H9 (cell line): ENCODE measurements around the gene BAG3. TPM values are rescaled to one million over a fixed set of nuclear protein-coding genes. Genes with fewer than 3 reads are reported as not detected.

Experiments
- DNase-seq: peaks from one replicate; pipeline ENCODE4 v3.0.0-alpha.2; 2017
- H2AFZ ChIP-seq: one replicate; pipeline ENCODE4 v1.6.1; 2013; ENCODE audit warnings: mild to moderate bottlenecking, low read length, control low read depth, moderate library complexity
- H2AK5ac ChIP-seq: 2 replicates; pipeline ENCODE4 v1.6.1; 2013; ENCODE audit warnings: low read length, control low read depth, mixed read lengths; ENCODE audit not compliant: insufficient read length
- H2BK120ac ChIP-seq: one replicate; pipeline ENCODE4 v1.6.1; 2013; ENCODE audit warnings: low read depth, mild to moderate bottlenecking, low read length, control low read depth, inconsistent platforms; ENCODE audit not compliant: poor library complexity, severe bottlenecking
- H2BK12ac ChIP-seq: 2 replicates; pipeline ENCODE4 v1.6.1; 2013; ENCODE audit warnings: low read length, control low read depth, mixed read lengths, low read depth; ENCODE audit not compliant: insufficient read length
- H2BK15ac ChIP-seq: 2 replicates; pipeline ENCODE4 v1.6.1; 2013; ENCODE audit warnings: low read depth, low read length, control low read depth
- H2BK20ac ChIP-seq: one replicate; pipeline ENCODE4 v1.6.1; 2013; ENCODE audit warnings: low read depth, mild to moderate bottlenecking, low read length, control low read depth, inconsistent platforms; ENCODE audit not compliant: poor library complexity, severe bottlenecking
- H2BK5ac ChIP-seq: 2 replicates; pipeline ENCODE4 v1.6.1; 2013; ENCODE audit warnings: low read length, control low read depth, mixed read lengths; ENCODE audit not compliant: insufficient read length
- H3K14ac ChIP-seq: 2 replicates; pipeline ENCODE4 v1.6.1; 2013; ENCODE audit warnings: low read length, control low read depth; ENCODE audit not compliant: insufficient read depth
- H3K18ac ChIP-seq: 2 replicates; pipeline ENCODE4 v1.6.1; 2013; ENCODE audit warnings: low read depth, mild to moderate bottlenecking, mixed read lengths, low read length, control low read depth; ENCODE audit not compliant: insufficient read length
- H3K23ac ChIP-seq: 2 replicates; pipeline ENCODE4 v1.6.1; 2013; ENCODE audit warnings: low read length, control low read depth, mixed read lengths, low read depth; ENCODE audit not compliant: insufficient read length
- H3K23me2 ChIP-seq: 2 replicates; pipeline ENCODE4 v1.6.1; 2013; ENCODE audit warnings: low read depth, mild to moderate bottlenecking, mixed read lengths, low read length, control low read depth; ENCODE audit not compliant: insufficient read length, poor library complexity, severe bottlenecking
- H3K27ac ChIP-seq: 2 replicates; pipeline ENCODE4 v1.5.1; 2013; ENCODE audit warnings: low read length, control low read depth, mixed read lengths, low read depth; ENCODE audit not compliant: insufficient read length
- H3K27me3 ChIP-seq: 2 replicates; pipeline ENCODE4 v1.6.1; 2013; ENCODE audit warnings: low read length, control low read depth, inconsistent platforms; ENCODE audit not compliant: insufficient read depth
- H3K4ac ChIP-seq: 2 replicates; pipeline ENCODE4 v1.6.1; 2013; ENCODE audit warnings: low read depth, mild to moderate bottlenecking, control low read depth, inconsistent platforms, low read length, moderate library complexity
- H3K4me1 ChIP-seq: 2 replicates; pipeline ENCODE4 v1.6.1; 2013; ENCODE audit warnings: low read length, control low read depth, inconsistent platforms; ENCODE audit not compliant: insufficient read depth
- H3K4me2 ChIP-seq: 2 replicates; pipeline ENCODE4 v1.6.1; 2013; ENCODE audit warnings: low read length, control low read depth, mixed read lengths; ENCODE audit not compliant: insufficient read length, insufficient read depth
- H3K56ac ChIP-seq: 2 replicates; pipeline ENCODE4 v1.6.1; 2013; ENCODE audit warnings: low read depth, mild to moderate bottlenecking, mixed read lengths, low read length, control low read depth; ENCODE audit not compliant: insufficient read length
- H3K79me1 ChIP-seq: 2 replicates; pipeline ENCODE4 v1.6.1; 2013; ENCODE audit warnings: low read depth, mild to moderate bottlenecking, moderate library complexity, low read length, control low read depth, inconsistent platforms; ENCODE audit not compliant: insufficient read depth, poor library complexity, severe bottlenecking
- H3K79me2 ChIP-seq: 2 replicates; pipeline ENCODE4 v1.6.1; 2013; ENCODE audit warnings: low read length, control low read depth, inconsistent platforms; ENCODE audit not compliant: insufficient read depth
- H3K9ac ChIP-seq: 2 replicates; pipeline ENCODE4 v1.6.1; 2013; ENCODE audit warnings: low read length, control low read depth, mixed read lengths; ENCODE audit not compliant: insufficient read length; ENCODE audit errors: extremely low read depth
- H3K9me3 ChIP-seq: one replicate; pipeline ENCODE4 v1.6.1; 2013; ENCODE audit warnings: low read depth, low read length, inconsistent platforms; ENCODE audit not compliant: control insufficient read depth
- H3T11ph ChIP-seq: one replicate; pipeline ENCODE4 v1.6.1; 2013; ENCODE audit warnings: mild to moderate bottlenecking, low read length, control low read depth, inconsistent platforms
- H4K20me1 ChIP-seq: one replicate; pipeline ENCODE4 v1.6.1; 2013; ENCODE audit not compliant: control insufficient read depth, insufficient read length, insufficient read depth
- H4K5ac ChIP-seq: 2 replicates; pipeline ENCODE4 v1.6.1; 2013; ENCODE audit warnings: low read depth, mild to moderate bottlenecking, mixed read lengths, low read length, control low read depth; ENCODE audit not compliant: insufficient read length
- H4K8ac ChIP-seq: replicated peaks from 2 replicates; pipeline ENCODE4 v1.6.1; 2013; ENCODE audit warnings: low read length, control low read depth, mixed read lengths, low read depth; ENCODE audit not compliant: insufficient read length
- H4K91ac ChIP-seq: 2 replicates; pipeline ENCODE4 v1.6.1; 2013; ENCODE audit warnings: low read depth, mild to moderate bottlenecking, moderate library complexity, mixed read lengths, low read length, control low read depth; ENCODE audit not compliant: insufficient read length
- H3K27ac Mint-ChIP-seq, 3 experiments: 2 replicates in 2 of 3; 3 replicates in 1 of 3; pipeline ENCODE4 v1.8.0; 2020 to 2021; ENCODE audit warnings: mixed read lengths in 3 of 3, mild to moderate bottlenecking in 1 of 3, moderate library complexity in 1 of 3
- H3K27me3 Mint-ChIP-seq: 2 replicates; pipeline ENCODE4 v1.8.0; 2021; ENCODE audit warnings: low read depth, mild to moderate bottlenecking, moderate library complexity, mixed read lengths
- H3K36me3 Mint-ChIP-seq, 3 experiments: 2 replicates in 2 of 3; 3 replicates in 1 of 3; pipeline ENCODE4 v1.8.0; 2020 to 2021; ENCODE audit warnings: low read depth in 3 of 3, mixed read lengths in 3 of 3; ENCODE audit not compliant: insufficient read depth in 1 of 3
- H3K4me1 Mint-ChIP-seq, 2 experiments: 2 replicates each; pipeline ENCODE4 v1.8.0; 2020; ENCODE audit warnings: mixed read lengths in 2 of 2
- H3K4me3 Mint-ChIP-seq, 2 experiments: 2 replicates in 1 of 2; 3 replicates in 1 of 2; pipeline ENCODE4 v1.8.0; 2020 to 2021; ENCODE audit warnings: mild to moderate bottlenecking in 2 of 2, mixed read lengths in 2 of 2, moderate library complexity in 1 of 2
- H3K9me3 Mint-ChIP-seq, 2 experiments: 2 replicates in 1 of 2; 3 replicates in 1 of 2; pipeline ENCODE4 v1.8.0; 2020; ENCODE audit warnings: mild to moderate bottlenecking in 2 of 2, mixed read lengths in 2 of 2, moderate library complexity in 1 of 2
- CTCF ChIP-seq: fragments of 200-600 bp; sonication (generic); conservative IDR thresholded peaks from 3 replicates; pipeline ENCODE4 v1.8.0; 2021; ENCODE audit warnings: antibody characterized with exemption, mild to moderate bottlenecking
- WGBS: extraction: QIAGEN DNeasy Blood & Tissue Kit; methylation state at CpG from one replicate; pipeline ENCODE4 v1.1.7; 2013; ENCODE audit warnings: missing lambda C conversion rate, low lambda C conversion rate, mixed read lengths; ENCODE audit not compliant: insufficient read length; ENCODE audit errors: extremely low coverage; 5-methylcytosine and 5-hydroxymethylcytosine counted together
- total RNA-seq: library from RNA; stranded (reverse); gene quantifications from 2 replicates; pipeline ENCODE4 v1.2.1, GENCODE V29; 2021

BAG3 gene
- total RNA-seq, 1 experiment from 2014 or later, result 11.4 TPM

- no peaks in the 10 kb centered on the region for H3K79me2 ChIP-seq
- no peak overlapping the region for H2AK5ac ChIP-seq
- H4K20me1 ChIP-seq, result no peaks in the 10 kb centered on the region
- no peaks in the 10 kb centered on the region for H3K9me3 ChIP-seq
- no CpG with 5 or more reads among the region's 5 CpGs for WGBS
- H3K56ac ChIP-seq, result no peak overlapping the region
- H4K5ac ChIP-seq, result no peak overlapping the region
- no peaks in the 10 kb centered on the region for H3K79me1 ChIP-seq
- H3K4me1 ChIP-seq, result no peaks in the 10 kb centered on the region
- H3K9me3 Mint-ChIP-seq, result peaks cover 3 to 9% of the 10 kb centered on the region in 2 experiments
- no peak overlapping the region for H2BK20ac ChIP-seq
- H3K4me1 Mint-ChIP-seq, result peaks cover 2 to 10% of the 10 kb centered on the region in 2 experiments; a peak in 1 of 4 replicates
- no peak overlapping the region for H3K23ac ChIP-seq
- H3T11ph ChIP-seq, result no peak overlapping the region
- TF ChIP-seq CTCF, result no peak
- H2BK12ac ChIP-seq, result no peak overlapping the region
- no peak overlapping the region for H3K14ac ChIP-seq
- H2BK15ac ChIP-seq, result no peak overlapping the region
- H4K91ac ChIP-seq, result no peak overlapping the region
- H2BK120ac ChIP-seq, result no peak overlapping the region
- H3K4ac ChIP-seq, result no peak overlapping the region
- no peaks in the 10 kb centered on the region for H3K27me3 ChIP-seq
- H4K8ac ChIP-seq, result no peak overlapping the region
- H3K27ac ChIP-seq, result no peak overlapping the region
- no peak overlapping the region for H2BK5ac ChIP-seq
- DNase-seq, result no peak
- no peaks in the 10 kb centered on the region for H3K23me2 ChIP-seq
- no peak overlapping the region for H3K4me3 Mint-ChIP-seq
- no peak overlapping the region for H3K18ac ChIP-seq
- no peak overlapping the region for H3K4me2 ChIP-seq
- peaks cover 2% of the 10 kb centered on the region for H3K27me3 Mint-ChIP-seq
- no peak overlapping the region for H3K9ac ChIP-seq
- 0 out of 7 replicates have a peak, but pooled peaks cover 0 to 3% (median 3%) of the 10 kb centered on the region in 3 experiments for H3K36me3 Mint-ChIP-seq
- no peak overlapping the region for H3K27ac Mint-ChIP-seq
- H2AFZ ChIP-seq, result no peak overlapping the region
Observed at GRCh38 chr10:119614686-119615085, 36.5 kb upstream of the BAG3 start.
